Measurements from ENCODE around the gene NAALADL2. TPM values are rescaled to one million over a fixed set of nuclear protein-coding genes. Genes with fewer than 3 reads are reported as not detected.

The NAALADL2 gene
- total and polyA plus RNA-seq, 9 of the 15 experiments (the other 6 are each of a cell fraction or from before 2014, with no cell fraction given), result 0.29 to 1.1 (median 0.79) TPM; not detected in 1

GRCh38 chr3:175005193-175005592, 146.1 kb downstream of the NAALADL2 start (continued):
- no peak for TF ChIP-seq TBP (optimal IDR thresholded peaks at IDR 0.05; ENCODE audit: low read depth, low read length)
- no peak for TF ChIP-seq HDAC1 (IDR thresholded peaks at IDR 0.05)

DNA sequence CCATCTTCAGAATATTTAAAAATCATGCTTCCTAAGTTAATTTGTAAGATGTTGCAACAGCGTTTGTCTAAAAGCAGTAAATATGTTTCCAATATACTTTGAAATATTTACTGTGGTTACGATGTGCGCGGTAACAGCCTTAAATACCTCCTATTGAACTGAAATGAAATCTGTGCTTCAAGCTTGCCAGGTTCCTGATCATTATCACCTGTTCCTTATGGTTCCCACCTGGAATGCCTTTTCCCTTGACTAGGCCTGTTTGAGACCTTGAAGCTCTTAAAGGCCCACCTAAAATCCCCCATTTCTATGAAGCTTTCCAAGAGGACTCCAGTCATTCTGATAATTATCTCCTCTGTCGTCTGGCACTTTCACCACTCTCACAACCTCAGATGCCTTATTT, 146.7 kb downstream of the NAALADL2 start:
- Histone ChIP-seq H3K9ac (ENCODE audit: insufficient read depth in 1 of 2, low read depth in 2 of 2, low read length in 2 of 2) (no peak overlapping the region), H3K9me1 (ENCODE audit: control insufficient read depth, insufficient read depth, low read length) (no peaks in the 10 kb centered on the region), H3K79me2 (ENCODE audit: control insufficient read depth, insufficient read depth, low read length) (no peaks in the 10 kb centered on the region), H3K36me3 (ENCODE audit: control insufficient read depth, insufficient read depth, low read length) (no peaks in the 10 kb centered on the region), H4K20me1 (replicated peaks; ENCODE audit: control insufficient read depth, insufficient read depth, low read length) (no peaks in the 10 kb centered on the region), H3K4me3 (no peak overlapping the region), H2AFZ (ENCODE audit: low read depth, low read length) (no peak overlapping the region), H3K27me3 (ENCODE audit: control insufficient read depth in 2 of 2, insufficient read depth in 2 of 2, low read length in 2 of 2) (no peaks in the 10 kb centered on the region), H3K4me1 (replicated peaks in 1 of 2; ENCODE audit: control insufficient read depth in 2 of 2, insufficient read depth in 2 of 2, low read length in 2 of 2) (no peaks in the 10 kb centered on the region), H3K9me3 (replicated peaks; ENCODE audit: control insufficient read depth, insufficient read depth, low read depth, low read length) (no peaks in the 10 kb centered on the region; the same call in 1 of the 2 replicates), H3K27ac (ENCODE audit: extremely low read depth, low read depth, low read length) (no peak overlapping the region), H3K4me2 (ENCODE audit: insufficient read depth, low read length) (no peak overlapping the region)
- in situ Hi-C loops (cut with MboI) (no loop called here), intact Hi-C loops (cut with micrococcal nuclease) (no loop called here)
- no TSS peak for BruUV-seq (replicated peaks)
- 4% methylated on average over 5 of the region's 5 CpGs for WGBS (ENCODE audit: insufficient coverage, low coverage, missing lambda C conversion rate)
- ChIA-PET CTCF (ENCODE audit: low intra/inter-chr PET ratio) (no interaction called here), POLR2A (no interaction called here)
- DNase-seq (ENCODE audit: extremely low read depth in 1 of 4, low spot score in 3 of 4) (no peak), ATAC-seq (no peak), FAIRE-seq (no peak)
- TF ChIP-seq ZNF584 (CRISPR knock-in tag; IDR thresholded peaks at IDR 0.05; ENCODE audit: low read depth) (no peak), ZNF41 (CRISPR knock-in tag; conservative IDR thresholded peaks at IDR 0.05) (no peak), ELF4 (CRISPR knock-in tag; IDR thresholded peaks at IDR 0.05) (no peak), MAFK (IDR thresholded peaks at IDR 0.05; ENCODE audit: low read length) (no peak), SRSF7 (optimal IDR thresholded peaks at IDR 0.05; ENCODE audit: low read depth, low read length) (no peak), ETV5 (CRISPR knock-in tag; IDR thresholded peaks at IDR 0.05; ENCODE audit: low read depth) (no peak), MBD2 (IDR thresholded peaks at IDR 0.05; ENCODE audit: borderline replicate concordance, low read depth) (no peak), CCNT2 (IDR thresholded peaks at IDR 0.05; ENCODE audit: borderline replicate concordance, extremely low read depth, insufficient read length, low read depth, low read length) (no peak), ZBTB7A (IDR thresholded peaks at IDR 0.05; ENCODE audit: borderline replicate concordance, control insufficient read depth, low read depth, low read length) (no peak), CBFA2T3 (IDR thresholded peaks at IDR 0.05) (no peak), CREBBP (IDR thresholded peaks at IDR 0.05; ENCODE audit: low read depth, low read length) (no peak), EGR1 (conservative IDR thresholded peaks at IDR 0.05) (no peak)
- TF ChIP-seq, protein P1, sequence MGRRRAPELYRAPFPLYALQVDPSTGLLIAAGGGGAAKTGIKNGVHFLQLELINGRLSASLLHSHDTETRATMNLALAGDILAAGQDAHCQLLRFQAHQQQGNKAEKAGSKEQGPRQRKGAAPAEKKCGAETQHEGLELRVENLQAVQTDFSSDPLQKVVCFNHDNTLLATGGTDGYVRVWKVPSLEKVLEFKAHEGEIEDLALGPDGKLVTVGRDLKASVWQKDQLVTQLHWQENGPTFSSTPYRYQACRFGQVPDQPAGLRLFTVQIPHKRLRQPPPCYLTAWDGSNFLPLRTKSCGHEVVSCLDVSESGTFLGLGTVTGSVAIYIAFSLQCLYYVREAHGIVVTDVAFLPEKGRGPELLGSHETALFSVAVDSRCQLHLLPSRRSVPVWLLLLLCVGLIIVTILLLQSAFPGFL (CRISPR knock-in tag; IDR thresholded peaks at IDR 0.05), result no peak
- TF ChIP-seq, protein P2, sequence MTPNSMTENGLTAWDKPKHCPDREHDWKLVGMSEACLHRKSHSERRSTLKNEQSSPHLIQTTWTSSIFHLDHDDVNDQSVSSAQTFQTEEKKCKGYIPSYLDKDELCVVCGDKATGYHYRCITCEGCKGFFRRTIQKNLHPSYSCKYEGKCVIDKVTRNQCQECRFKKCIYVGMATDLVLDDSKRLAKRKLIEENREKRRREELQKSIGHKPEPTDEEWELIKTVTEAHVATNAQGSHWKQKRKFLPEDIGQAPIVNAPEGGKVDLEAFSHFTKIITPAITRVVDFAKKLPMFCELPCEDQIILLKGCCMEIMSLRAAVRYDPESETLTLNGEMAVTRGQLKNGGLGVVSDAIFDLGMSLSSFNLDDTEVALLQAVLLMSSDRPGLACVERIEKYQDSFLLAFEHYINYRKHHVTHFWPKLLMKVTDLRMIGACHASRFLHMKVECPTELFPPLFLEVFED (CRISPR knock-in tag; conservative IDR thresholded peaks at IDR 0.05), result no peak
- TF ChIP-seq, protein P3, sequence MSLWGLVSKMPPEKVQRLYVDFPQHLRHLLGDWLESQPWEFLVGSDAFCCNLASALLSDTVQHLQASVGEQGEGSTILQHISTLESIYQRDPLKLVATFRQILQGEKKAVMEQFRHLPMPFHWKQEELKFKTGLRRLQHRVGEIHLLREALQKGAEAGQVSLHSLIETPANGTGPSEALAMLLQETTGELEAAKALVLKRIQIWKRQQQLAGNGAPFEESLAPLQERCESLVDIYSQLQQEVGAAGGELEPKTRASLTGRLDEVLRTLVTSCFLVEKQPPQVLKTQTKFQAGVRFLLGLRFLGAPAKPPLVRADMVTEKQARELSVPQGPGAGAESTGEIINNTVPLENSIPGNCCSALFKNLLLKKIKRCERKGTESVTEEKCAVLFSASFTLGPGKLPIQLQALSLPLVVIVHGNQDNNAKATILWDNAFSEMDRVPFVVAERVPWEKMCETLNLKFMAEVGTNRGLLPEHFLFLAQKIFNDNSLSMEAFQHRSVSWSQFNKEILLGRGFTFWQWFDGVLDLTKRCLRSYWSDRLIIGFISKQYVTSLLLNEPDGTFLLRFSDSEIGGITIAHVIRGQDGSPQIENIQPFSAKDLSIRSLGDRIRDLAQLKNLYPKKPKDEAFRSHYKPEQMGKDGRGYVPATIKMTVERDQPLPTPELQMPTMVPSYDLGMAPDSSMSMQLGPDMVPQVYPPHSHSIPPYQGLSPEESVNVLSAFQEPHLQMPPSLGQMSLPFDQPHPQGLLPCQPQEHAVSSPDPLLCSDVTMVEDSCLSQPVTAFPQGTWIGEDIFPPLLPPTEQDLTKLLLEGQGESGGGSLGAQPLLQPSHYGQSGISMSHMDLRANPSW (CRISPR knock-in tag; IDR thresholded peaks at IDR 0.05), result no peak
